ENCODE measurements around the gene FSTL4. TPM values are rescaled to one million over a fixed set of nuclear protein-coding genes. Genes with fewer than 3 reads are reported as not detected.

The FSTL4 gene
- total and polyA plus RNA-seq, 2 of the 13 experiments (the other 11 are each of a cell fraction or from before 2014, with no cell fraction given) = 2.1 to 3.0 TPM

GRCh38 chr5:133421394-133421793, 190.9 kb downstream of the FSTL4 start:
- 25% methylated on average over 8 of the region's 8 CpGs for WGBS (ENCODE audit: low lambda C conversion rate)
- intact Hi-C loops (cut with micrococcal nuclease; ENCODE audit: unreplicated experiment) = no loop called here

More at GRCh38 chr5:133421394-133421793, 190.9 kb downstream of the FSTL4 start:
- Histone ChIP-seq H3K9me3 (ENCODE audit: low read length) (no peaks in the 10 kb centered on the region), H3K4me3 (replicated peaks in 1 of 3; ENCODE audit: insufficient read depth in 1 of 3, low read depth in 2 of 3, low read length in 3 of 3) (no peak overlapping the region), H3K79me2 (ENCODE audit: insufficient read depth, low read length) (no peaks in the 10 kb centered on the region), H3K27ac (ENCODE audit: extremely low read length, insufficient read depth, low read length) (no peak overlapping the region), H2AFZ (ENCODE audit: low read length) (no peak overlapping the region), H3K36me3 (replicated peaks in 1 of 2; ENCODE audit: control insufficient read depth in 1 of 2, insufficient read depth in 2 of 2, low read length in 2 of 2) (no peaks in the 10 kb centered on the region), H3K27me3 (ENCODE audit: control insufficient read depth in 1 of 2, insufficient read depth in 2 of 2, low read length in 2 of 2) (peaks cover 2 to 37% of the 10 kb centered on the region in 2 experiments; a peak in 3 of 5 replicates), H3K4me1 (ENCODE audit: insufficient read depth, low read length) (peaks cover 9% of the 10 kb centered on the region; the same call in 1 of the 2 replicates), H4K20me1 (ENCODE audit: insufficient read depth, low read length) (no peaks in the 10 kb centered on the region), H3K4me2 (ENCODE audit: low read depth, low read length) (no peak overlapping the region), H3K9ac (ENCODE audit: insufficient read depth, low read depth, low read length) (no peak overlapping the region)
- CTCF ChIA-PET (ENCODE audit: low intra/inter-chr PET ratio, low total read pairs) = no interaction called here
- TF ChIP-seq CTCF (CRISPR knock-in tag; IDR thresholded peaks at IDR 0.05) = peak; percentile 37
- no peak for TF ChIP-seq SIX1 (CRISPR knock-in tag; IDR thresholded peaks at IDR 0.05; ENCODE audit: borderline replicate concordance)
- in situ Hi-C loops (cut with HindIII; ENCODE audit: extremely low pct_ligation_motif_present, low pct_unique_long_range_greater_than_20kb) = loop anchor here (10.0 kb wide), 1 partner anchor 523 kb away; no protein-coding TSS in a partner anchor
- DNase-seq (ENCODE audit: low spot score) (no peak), FAIRE-seq (no peak), ATAC-seq (peak; percentile 44)
- BruUV-seq (replicated peaks) = no TSS peak
- POLR2A ChIA-PET = no interaction called here

Measured in HepG2 (cell line).